ENCODE data around the gene TINAGL1.
A peak's percentile ranks its signal among the peaks of the same experiment; 100 is the strongest.

The TINAGL1 gene

GRCh38 chr1:31607360-31607759, 31.0 kb downstream of the TINAGL1 start:
- no peak for DNase-seq (ENCODE audit: low spot score)

DNA sequence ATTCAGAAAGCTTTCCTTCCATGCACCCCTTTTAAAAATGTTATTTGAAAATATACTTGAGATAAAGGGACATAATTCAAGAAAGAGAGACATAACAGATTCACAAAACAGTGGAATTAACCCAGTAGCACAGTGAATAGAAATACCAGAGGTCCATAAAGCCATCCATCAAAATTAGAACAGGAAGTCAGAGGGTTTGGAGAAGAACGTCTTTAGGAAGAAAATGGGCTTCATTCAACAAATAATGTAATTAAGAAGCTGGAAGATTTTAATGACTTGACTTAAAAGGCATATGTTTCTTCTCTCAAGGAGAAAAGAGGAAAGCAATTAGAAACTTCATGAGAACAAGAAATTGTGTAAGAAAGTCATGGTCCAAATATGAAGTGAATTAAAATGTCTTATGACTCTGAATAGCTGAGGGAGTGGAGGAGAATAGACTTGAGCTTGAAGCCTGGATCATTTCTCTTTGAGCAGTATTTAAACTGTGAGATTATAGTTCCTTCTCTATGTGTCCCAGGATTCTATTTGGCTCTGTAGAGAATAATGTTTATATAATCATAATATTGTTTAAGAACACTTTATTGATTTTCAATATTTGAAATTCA, 33.3 kb downstream of the TINAGL1 start:
- DNase-seq (ENCODE audit: low spot score) = no peak

DNA sequence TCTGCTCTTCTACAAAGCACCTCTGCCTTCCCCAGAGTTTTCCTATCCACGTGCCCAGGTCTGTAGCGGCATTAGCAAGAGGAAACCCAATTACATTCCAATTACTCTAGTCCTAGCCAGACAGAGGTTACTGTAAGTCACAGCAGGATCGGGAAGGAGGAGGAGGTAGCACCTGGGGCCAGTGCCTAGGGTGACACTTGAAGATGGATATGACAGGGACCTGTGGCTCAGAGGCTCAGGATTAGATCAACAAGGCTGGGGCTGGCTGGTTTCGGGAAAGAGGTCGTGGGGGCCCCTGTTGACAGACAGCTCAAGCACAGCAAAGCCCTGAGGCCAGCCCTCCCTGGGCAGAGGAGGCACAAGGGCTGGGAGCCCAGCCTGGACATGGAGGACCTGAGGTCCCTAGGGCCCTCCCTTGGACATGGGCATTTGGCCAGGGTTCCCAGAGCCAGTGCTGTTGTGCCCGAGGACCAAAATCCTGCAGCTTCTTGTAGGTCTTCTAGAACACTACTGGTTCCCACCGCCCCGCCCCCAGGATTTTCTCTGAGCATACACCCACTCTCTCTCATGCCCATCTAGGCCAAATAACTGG, 38.2 kb downstream of the TINAGL1 start:
- no peak for DNase-seq (ENCODE audit: low spot score)

DNA sequence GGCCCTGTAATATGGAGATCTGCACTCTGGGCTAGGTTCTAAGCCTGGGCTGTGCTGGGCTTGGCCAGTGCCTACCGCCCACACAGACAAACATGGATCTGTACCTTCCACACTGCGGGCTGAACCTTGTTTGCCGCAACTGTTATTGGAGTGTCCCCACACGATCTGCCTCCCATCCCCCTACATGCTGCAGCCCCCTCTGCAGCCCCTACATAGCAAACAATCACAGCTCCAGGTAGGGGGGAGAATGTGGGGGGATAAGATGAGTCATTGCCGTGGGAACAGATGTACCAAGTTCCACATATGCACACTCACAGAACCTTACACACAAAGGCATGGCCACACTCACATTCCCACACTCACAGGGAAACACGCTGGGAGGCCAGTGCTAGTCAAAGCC, 39.1 kb downstream of the TINAGL1 start:
- no peak for DNase-seq (ENCODE audit: low spot score)

DNA sequence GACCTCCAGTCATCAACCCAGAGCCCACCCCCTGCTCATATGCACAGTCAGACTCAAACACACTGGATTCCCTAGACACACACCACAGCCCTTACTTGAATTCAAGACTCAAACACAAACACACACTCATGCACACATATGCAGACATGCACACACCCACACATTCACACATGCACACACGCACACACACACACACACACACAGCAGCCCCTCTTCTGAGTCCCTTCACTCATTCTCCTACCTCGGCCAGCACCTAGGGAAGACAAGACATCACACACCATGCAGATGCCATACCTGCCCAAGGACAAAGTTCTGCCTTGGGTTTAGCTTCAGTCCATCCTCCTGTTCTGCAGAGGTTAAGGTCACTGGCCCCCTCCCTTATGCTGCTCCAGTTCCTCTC, 39.6 kb downstream of the TINAGL1 start:
- DNase-seq (ENCODE audit: low spot score) = no peak

DNA sequence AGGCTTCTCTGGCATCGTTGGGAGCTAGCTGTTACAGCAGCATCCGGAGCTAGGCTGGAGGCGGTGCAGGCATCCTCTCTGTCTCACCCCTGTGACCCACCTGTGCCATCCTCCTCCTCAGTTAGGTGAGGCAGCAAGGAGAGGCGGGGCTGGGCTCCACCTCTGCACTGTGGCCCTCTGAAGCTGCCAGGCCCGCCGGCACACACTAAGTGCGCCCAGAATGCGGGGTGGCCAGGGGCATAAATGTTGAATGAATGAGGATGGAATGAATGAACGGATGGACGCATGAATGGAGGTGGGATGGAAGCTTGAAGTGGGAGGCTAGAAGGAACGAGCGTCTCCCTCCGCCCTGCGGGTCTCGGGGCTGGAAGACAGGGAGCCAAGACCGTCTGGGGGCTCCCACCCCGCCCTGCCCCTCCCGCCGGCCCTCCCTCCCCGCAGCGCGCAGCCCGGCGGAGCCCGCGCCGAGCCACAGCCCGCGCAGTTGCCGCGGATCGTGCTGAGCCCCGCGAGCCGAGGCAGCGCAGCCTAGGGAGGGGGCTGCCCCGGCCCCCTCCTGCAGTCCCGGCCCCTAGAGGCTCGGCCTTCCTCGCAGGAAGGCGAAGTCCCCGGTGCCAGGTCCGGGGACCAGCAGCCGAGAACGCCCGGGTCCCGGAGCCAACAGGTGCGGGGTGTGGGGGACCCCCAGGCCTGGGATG, 41.1 kb downstream of the TINAGL1 start, which contains the start of gene HCRTR1:
Gene HCRTR1 (plus strand): TSS at position 472 of the 698 bp plus-strand sequence. CDS start 1,504 bp downstream, outside the sequence.
- DNase-seq (ENCODE audit: low spot score) = no peak

- DNase-seq (ENCODE audit: low spot score) = peak; percentile 27
These were observed 41.8 kb downstream of the TINAGL1 start for GRCh38 chr1:31617916-31618746.

GRCh38 chr1:31618916-31619846, 42.9 kb downstream of the TINAGL1 start:
- DNase-seq (ENCODE audit: low spot score) = no peak

- no peak for DNase-seq (ENCODE audit: low spot score)
These were observed 44.5 kb downstream of the TINAGL1 start for GRCh38 chr1:31620631-31621497.

GRCh38 chr1:31621498-31621820, 45.1 kb downstream of the TINAGL1 start:
- no peak for DNase-seq (ENCODE audit: low spot score)

GRCh38 chr1:31621847-31622730, 45.8 kb downstream of the TINAGL1 start:
- no peak for DNase-seq (ENCODE audit: low spot score)

DNA sequence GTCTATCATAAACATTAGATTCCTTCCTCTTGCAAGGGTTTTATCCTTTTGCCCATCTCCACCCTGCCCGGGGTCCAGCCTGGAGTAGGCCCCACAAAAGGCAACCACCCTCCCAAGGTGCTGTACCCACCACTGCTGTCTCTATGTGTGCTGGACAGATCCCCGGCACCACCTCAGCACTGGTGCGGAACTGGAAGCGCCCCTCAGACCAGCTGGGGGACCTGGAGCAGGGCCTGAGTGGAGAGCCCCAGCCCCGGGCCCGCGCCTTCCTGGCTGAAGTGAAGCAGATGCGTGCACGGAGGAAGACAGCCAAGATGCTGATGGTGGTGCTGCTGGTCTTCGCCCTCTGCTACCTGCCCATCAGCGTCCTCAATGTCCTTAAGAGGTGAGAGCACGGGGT, 47.0 kb downstream of the TINAGL1 start:
- no peak for DNase-seq (ENCODE audit: low spot score)

GRCh38 chr1:31624309-31624708, 48.0 kb downstream of the TINAGL1 start:
- no peak for DNase-seq (ENCODE audit: low spot score)

DNA sequence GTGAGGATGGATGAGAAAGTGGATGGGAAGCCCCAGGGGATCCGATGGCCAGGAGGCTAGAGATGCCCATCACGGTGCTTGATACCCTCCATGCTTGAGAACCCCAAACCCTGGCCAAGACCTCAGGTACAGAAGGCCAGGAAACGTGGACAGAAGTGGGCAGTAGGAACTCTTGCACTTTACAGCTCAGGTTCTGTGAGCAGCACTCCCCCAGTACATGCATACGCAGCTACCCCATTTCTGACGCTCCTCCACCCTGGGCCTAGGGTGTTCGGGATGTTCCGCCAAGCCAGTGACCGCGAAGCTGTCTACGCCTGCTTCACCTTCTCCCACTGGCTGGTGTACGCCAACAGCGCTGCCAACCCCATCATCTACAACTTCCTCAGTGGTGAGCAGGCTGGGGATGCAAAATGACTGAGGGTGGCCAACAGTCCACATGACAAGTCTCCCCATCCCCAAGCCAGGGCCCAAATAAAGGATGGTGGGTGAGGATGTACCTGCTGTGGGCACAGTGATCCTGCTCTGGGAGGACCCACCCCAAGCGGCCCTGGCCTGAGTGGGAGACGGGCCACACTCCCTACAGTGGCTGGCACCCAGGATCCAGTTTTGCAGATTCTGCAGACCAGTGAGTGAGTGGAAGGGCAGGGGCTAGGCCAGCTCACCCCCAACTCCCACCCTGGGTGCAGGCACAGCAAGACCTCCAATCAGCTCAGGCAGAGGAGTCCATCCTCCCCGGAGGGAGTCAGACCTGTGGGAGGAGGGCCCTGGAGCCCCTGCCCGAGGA, 48.6 kb downstream of the TINAGL1 start:
- DNase-seq (ENCODE audit: low spot score) = no peak

GRCh38 chr1:31625561-31626222, 49.4 kb downstream of the TINAGL1 start:
- DNase-seq (ENCODE audit: low spot score) = no peak

DNA sequence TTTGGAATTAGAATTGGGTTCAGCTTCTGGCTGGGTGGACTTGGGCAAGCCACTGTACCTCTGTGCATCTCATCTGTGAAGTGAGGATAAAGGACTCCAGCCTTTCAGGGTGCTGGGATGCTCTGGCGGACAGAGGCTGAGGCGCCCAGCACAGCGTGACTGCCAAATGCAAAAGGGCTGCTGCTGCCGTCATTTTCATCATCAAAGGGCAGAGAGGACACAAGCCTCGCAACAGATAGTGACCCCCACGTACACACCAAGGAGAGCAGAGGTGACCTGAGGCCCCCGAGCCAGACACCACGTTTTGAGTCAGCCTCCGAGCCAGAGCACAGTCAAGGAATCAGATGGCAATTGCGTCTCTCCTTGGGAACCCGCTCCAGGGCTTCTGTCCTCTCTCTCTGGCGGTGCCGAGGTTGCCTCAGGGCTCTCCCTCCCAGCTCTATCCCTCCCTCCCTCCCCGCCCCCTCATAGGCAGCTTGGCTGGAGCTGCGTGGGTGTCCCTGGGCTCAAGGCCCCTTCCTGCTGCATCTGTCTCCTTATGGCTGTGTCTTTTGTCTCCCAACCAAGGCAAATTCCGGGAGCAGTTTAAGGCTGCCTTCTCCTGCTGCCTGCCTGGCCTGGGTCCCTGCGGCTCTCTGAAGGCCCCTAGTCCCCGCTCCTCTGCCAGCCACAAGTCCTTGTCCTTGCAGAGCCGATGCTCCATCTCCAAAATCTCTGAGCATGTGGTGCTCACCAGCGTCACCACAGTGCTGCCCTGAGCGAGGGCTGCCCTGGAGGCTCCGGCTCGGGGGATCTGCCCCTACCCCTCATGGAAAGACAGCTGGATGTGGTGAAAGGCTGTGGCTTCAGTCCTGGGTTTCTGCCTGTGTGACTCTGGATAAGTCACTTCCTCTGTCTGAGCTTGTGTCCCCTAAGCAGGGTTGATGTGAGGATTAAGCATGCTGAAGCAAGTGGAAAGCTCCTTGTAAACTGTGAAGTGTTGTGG, 50.2 kb downstream of the TINAGL1 start:
- peak; percentile 34 for DNase-seq (ENCODE audit: low spot score)

All from cerebellar cortex (tissue), 1 donor.